Endodermal cell (in vitro differentiated cells): ENCODE results near the gene PRKCZ. TPM values are rescaled to one million over a fixed set of nuclear protein-coding genes. Genes with fewer than 3 reads are reported as not detected.

Experiments
- DNase-seq: peaks from one replicate; pipeline ENCODE4 v3.0.0-alpha.2; 2017
- H3K27ac ChIP-seq: 2 replicates; pipeline ENCODE4 v1.5.1; 2013; ENCODE audit warnings: mild to moderate bottlenecking, low read depth, low read length, moderate library complexity
- H3K27me3 ChIP-seq: 2 replicates; pipeline ENCODE4 v1.6.1; 2013; ENCODE audit warnings: mild to moderate bottlenecking, low read length, moderate library complexity; ENCODE audit not compliant: insufficient read depth, control insufficient read depth, poor library complexity, severe bottlenecking
- H3K36me3 ChIP-seq: 2 replicates; pipeline ENCODE4 v1.7.0; 2013; ENCODE audit warnings: mild to moderate bottlenecking, low read length, moderate library complexity; ENCODE audit not compliant: control insufficient read depth, insufficient read depth
- H3K4me1 ChIP-seq: one replicate; pipeline ENCODE4 v1.7.0; 2013; ENCODE audit warnings: low read length; ENCODE audit not compliant: control insufficient read depth, insufficient read depth
- H3K4me3 ChIP-seq: 2 replicates; pipeline ENCODE4 v1.5.1; 2013; ENCODE audit warnings: mild to moderate bottlenecking, low read length, moderate library complexity
- H3K9ac ChIP-seq: 2 replicates; pipeline ENCODE4 v1.6.1; 2013; ENCODE audit warnings: mild to moderate bottlenecking, low read length, moderate library complexity; ENCODE audit not compliant: poor library complexity, severe bottlenecking; ENCODE audit errors: extremely low read depth
- H3K9me3 ChIP-seq: 2 replicates; pipeline ENCODE4 v1.6.1; 2013; ENCODE audit warnings: mild to moderate bottlenecking, low read length, moderate library complexity; ENCODE audit not compliant: control insufficient read depth
- H3K27ac Mint-ChIP-seq: 2 replicates; pipeline ENCODE4 v1.8.0; 2020; ENCODE audit warnings: mixed read lengths
- H3K27me3 Mint-ChIP-seq: 2 replicates; pipeline ENCODE4 v1.8.0; 2021; ENCODE audit warnings: mild to moderate bottlenecking, mixed read lengths; ENCODE audit not compliant: insufficient read depth
- H3K36me3 Mint-ChIP-seq: 2 replicates; pipeline ENCODE4 v1.8.0; 2020; ENCODE audit warnings: low read depth, mixed read lengths
- H3K4me1 Mint-ChIP-seq: 2 replicates; pipeline ENCODE4 v1.8.0; 2020; ENCODE audit warnings: mixed read lengths
- H3K4me3 Mint-ChIP-seq: 2 replicates; pipeline ENCODE4 v1.8.0; 2020; ENCODE audit warnings: mild to moderate bottlenecking, moderate library complexity, mixed read lengths
- H3K9me3 Mint-ChIP-seq: 2 replicates; pipeline ENCODE4 v1.8.0; 2020; ENCODE audit warnings: mild to moderate bottlenecking, mixed read lengths
- WGBS, 2 experiments: methylation state at CpG; one replicate each; pipeline versions ENCODE4 v1.1.5 to v1.1.7; 2013; ENCODE audit warnings: missing lambda C conversion rate in 2 of 2, mixed read lengths in 1 of 2; ENCODE audit not compliant: insufficient coverage in 1 of 2, insufficient read length in 1 of 2; 5-methylcytosine and 5-hydroxymethylcytosine counted together
- total RNA-seq, 2 donors: library from RNA; stranded (reverse); fragmentation: NEBNext Ultra II Directional in 1 of 2; extraction: Animal tissue kit (Norgen Biotek cat#: 25700) in 1 of 2; gene quantifications; 2 replicates in 1 of 2; 3 replicates in 1 of 2; pipeline ENCODE4 v1.2.1, GENCODE V29; 2021
- TF ChIP-seq, protein P1 (sequence below): fragments of 200-600 bp; sonication (generic); conservative IDR thresholded peaks from 2 replicates; pipeline ENCODE4 v1.5.0; 2021; ENCODE audit warnings: antibody characterized with exemption, mild to moderate bottlenecking

Gene PRKCZ
- total RNA-seq, 2 donors from 2014 or later = 49.9 to 68.5 TPM

DNA sequence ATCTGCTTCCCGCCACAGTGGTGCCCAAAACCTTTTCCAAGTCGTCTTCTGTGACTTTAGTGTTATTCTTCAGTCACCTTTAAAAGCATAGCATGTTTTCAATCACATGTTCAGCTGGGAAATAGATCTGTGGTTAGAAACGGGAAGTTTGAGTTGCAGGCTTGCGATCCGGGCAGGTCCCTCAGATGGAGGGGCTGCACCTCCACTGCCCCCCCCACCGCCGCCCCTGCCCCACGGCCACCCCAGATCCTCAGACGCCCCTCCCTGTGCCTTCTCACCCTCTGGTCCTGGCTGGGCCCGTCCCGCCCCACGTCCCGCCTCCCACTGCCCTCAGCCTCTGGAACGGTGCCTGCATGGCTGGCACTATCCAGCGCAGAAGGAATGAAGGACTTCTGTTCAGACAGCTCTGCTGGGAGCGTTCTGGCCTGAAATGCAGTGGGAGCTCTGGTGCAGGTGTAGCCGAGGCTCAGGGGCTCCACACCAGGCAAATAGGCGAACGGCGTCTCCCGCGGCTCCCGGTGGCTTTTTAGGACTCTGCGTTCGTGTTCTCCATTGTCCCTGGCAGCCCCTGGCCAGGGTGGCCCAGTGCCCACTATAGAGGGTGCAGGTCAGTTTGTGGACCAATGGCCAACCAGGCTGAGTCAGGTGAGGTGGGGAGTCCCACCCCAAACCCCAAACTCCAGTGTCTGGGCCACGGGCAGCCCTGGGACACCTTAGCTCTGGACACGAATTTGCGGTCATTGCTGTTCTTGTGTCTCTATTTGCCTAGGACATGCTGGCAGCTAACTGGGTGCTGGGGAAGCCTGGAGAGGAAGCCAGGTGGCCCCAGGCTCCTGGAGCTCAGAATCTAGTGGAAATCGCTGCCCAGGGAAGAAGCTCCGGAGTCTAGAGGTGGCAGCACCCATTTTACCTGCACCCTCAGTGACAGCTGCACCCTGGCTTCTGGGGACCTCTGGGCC, 77.3 kb downstream of the PRKCZ start:
- no peaks in the 10 kb centered on the region for H3K4me1 ChIP-seq
- Mint-ChIP-seq H3K4me1 (peaks cover 1% of the 10 kb centered on the region), H3K9me3 (peaks cover 4% of the 10 kb centered on the region), H3K27me3 (no peaks in the 10 kb centered on the region), H3K27ac (no peak overlapping the region), H3K4me3 (no peak overlapping the region), H3K36me3 (peaks cover 7% of the 10 kb centered on the region)
- H3K36me3 ChIP-seq = no peaks in the 10 kb centered on the region
- no peaks in the 10 kb centered on the region for H3K9me3 ChIP-seq
- no peaks in the 10 kb centered on the region for H3K27me3 ChIP-seq
- no peak overlapping the region for H3K9ac ChIP-seq
- no peak overlapping the region for H3K4me3 ChIP-seq
- WGBS, 2 experiments = 91 to 96% methylated on average over 20 to 30 of the region's 30 CpGs
- H3K27ac ChIP-seq = no peak overlapping the region
- TF ChIP-seq, protein P1, sequence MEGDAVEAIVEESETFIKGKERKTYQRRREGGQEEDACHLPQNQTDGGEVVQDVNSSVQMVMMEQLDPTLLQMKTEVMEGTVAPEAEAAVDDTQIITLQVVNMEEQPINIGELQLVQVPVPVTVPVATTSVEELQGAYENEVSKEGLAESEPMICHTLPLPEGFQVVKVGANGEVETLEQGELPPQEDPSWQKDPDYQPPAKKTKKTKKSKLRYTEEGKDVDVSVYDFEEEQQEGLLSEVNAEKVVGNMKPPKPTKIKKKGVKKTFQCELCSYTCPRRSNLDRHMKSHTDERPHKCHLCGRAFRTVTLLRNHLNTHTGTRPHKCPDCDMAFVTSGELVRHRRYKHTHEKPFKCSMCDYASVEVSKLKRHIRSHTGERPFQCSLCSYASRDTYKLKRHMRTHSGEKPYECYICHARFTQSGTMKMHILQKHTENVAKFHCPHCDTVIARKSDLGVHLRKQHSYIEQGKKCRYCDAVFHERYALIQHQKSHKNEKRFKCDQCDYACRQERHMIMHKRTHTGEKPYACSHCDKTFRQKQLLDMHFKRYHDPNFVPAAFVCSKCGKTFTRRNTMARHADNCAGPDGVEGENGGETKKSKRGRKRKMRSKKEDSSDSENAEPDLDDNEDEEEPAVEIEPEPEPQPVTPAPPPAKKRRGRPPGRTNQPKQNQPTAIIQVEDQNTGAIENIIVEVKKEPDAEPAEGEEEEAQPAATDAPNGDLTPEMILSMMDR = no peak
- no peak for DNase-seq

DNA sequence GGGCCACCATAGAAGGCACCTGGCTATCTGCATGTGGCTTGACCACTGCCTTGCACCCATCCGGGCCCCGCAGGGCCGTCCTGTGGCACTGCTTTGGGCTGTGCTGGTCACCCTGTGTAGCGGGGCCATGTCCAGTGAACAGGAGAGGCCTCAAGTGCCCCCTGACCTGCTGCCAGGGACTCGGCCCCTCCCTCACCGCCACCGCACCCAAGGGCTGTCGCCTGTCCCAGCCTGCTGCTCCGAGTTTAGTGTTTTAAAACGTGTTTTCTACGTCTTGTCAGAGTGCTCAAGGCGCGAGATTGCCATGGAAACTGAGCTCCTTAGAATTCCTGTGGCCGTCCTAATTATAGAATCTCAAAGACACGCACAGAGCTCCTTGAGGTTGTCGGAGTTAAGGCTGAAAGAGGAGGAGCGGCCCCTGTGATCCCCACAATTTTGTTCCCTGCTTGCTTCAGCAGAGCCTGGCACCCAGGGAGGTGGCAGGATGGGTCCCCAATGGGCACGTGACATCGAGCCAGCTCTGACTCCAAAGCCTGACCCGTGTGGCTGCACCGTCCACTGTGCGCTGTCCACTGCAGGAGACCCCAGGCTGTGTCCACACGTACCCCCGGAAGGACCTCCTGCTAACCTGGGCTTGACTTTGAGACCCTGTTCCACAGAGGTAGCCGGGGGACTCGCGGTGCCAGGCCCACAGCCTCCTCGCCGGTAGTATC, 78.1 kb downstream of the PRKCZ start:
- Histone ChIP-seq H3K9me3 (no peaks in the 10 kb centered on the region), H3K27ac (no peak overlapping the region), H3K36me3 (no peaks in the 10 kb centered on the region), H3K4me3 (no peak overlapping the region), H3K27me3 (no peaks in the 10 kb centered on the region), H3K4me1 (no peaks in the 10 kb centered on the region), H3K9ac (no peak overlapping the region)
- Mint-ChIP-seq H3K27me3 (no peaks in the 10 kb centered on the region), H3K4me1 (peaks cover 5% of the 10 kb centered on the region), H3K27ac (no peak overlapping the region), H3K36me3 (peaks cover 5% of the 10 kb centered on the region), H3K9me3 (peaks cover 2% of the 10 kb centered on the region), H3K4me3 (no peak overlapping the region)
- no peak for DNase-seq
- TF ChIP-seq, protein P1 = no peak
- WGBS, 2 experiments = 93% methylated on average over 25 to 29 of the region's 29 CpGs

DNA sequence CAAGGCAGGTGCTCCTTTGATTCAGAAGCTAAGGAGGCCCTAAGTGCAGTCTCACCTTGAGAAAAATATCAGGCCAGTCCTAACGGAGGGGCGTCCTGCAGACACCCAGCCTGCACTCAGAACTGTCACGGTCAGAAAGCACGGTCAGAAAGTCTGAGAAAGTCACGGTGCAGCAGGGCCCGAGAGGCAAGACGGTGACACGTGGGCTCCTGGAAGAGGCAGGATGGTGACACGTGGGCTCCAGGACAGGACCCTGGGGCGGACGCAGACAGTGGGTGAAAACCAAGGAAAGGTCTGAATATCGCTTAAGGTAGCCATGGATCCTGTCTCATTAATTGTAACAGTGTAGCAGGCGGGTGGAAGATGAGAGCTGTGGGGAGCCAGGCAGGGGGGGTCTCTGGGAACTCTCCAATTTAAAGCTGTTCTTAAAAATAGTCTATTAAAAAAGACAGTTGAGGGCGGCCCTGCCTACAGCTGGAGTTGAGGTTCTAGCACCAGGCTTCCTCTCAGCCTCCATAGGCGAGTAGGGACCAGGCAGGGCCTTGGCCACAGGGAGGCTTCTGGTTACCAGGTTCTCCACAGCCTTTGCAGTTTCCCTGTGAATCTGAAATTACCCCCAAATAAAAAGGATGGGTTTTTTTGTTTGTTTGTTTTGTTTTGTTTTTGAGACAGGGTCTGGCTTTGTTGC, 79.2 kb downstream of the PRKCZ start:
- no peak overlapping the region for H3K27ac Mint-ChIP-seq
- Histone ChIP-seq H3K4me3 (no peak overlapping the region), H3K27ac (no peak overlapping the region), H3K36me3 (no peaks in the 10 kb centered on the region), H3K9me3 (no peaks in the 10 kb centered on the region), H3K9ac (no peak overlapping the region), H3K4me1 (no peaks in the 10 kb centered on the region), H3K27me3 (no peaks in the 10 kb centered on the region)
- H3K27me3 Mint-ChIP-seq = no peaks in the 10 kb centered on the region
- TF ChIP-seq, protein P1 = no peak
- no peaks in the 10 kb centered on the region for H3K9me3 Mint-ChIP-seq
- H3K4me3 Mint-ChIP-seq = no peak overlapping the region
- no peak for DNase-seq
- 94 to 97% methylated on average over 15 of the region's 15 CpGs for WGBS, 2 experiments
- peaks cover 5% of the 10 kb centered on the region for H3K4me1 Mint-ChIP-seq
- H3K36me3 Mint-ChIP-seq = peaks cover 5% of the 10 kb centered on the region
